CD4-positive, alpha-beta T cell treated with Interleukin-2 at 100 ng/mL for 4 hours (primary cell): ENCODE results near the gene PGRMC2.

Experiments used
- DNase-seq: peaks from one replicate; pipeline ENCODE4 v3.0.0-alpha.2; 2020; ENCODE audit warnings: low spot score

Gene PGRMC2

GRCh38 chr4:128220286-128221235, 67.1 kb downstream of the PGRMC2 start:
- DNase-seq, result no peak
